Activated naive CD4-positive, alpha-beta T cell treated with anti-CD3 and anti-CD28 coated beads, Interleukin-2, amount 50 U/mL, for 72 hours (primary cell): ENCODE data around the gene SLC9A2. TPM values are rescaled to one million over a fixed set of nuclear protein-coding genes. Genes with fewer than 3 reads are reported as not detected.
A peak's percentile ranks its signal among the peaks of the same experiment; 100 is the strongest.

Experiments
- ATAC-seq, 2 donors: fragments of 150-1000 bp; cut with Tn5 transposase; 2 replicates each; pipeline ENCODE4 v1.10.0; 2021; ENCODE audit warnings: mild to moderate bottlenecking in 2 of 2, moderate library complexity in 2 of 2
- DNase-seq, 2 donors: peaks; one replicate each; pipeline ENCODE4 v3.0.0; 2021 to 2022; ENCODE audit warnings: low spot score in 2 of 2
- H3K27ac Mint-ChIP-seq, 2 donors: one replicate each; pipeline ENCODE4 v1.8.0; 2022; ENCODE audit warnings: mild to moderate bottlenecking in 2 of 2, mixed read lengths in 2 of 2
- H3K36me3 Mint-ChIP-seq, 2 donors: one replicate each; pipeline ENCODE4 v1.8.0; 2022; ENCODE audit warnings: mixed read lengths in 2 of 2
- H3K9me3 Mint-ChIP-seq, 2 donors: one replicate each; pipeline ENCODE4 v1.8.0; 2022; ENCODE audit warnings: mixed read lengths in 2 of 2
- total RNA-seq, 2 donors: library from RNA; stranded (reverse); gene quantifications; one replicate each; pipeline ENCODE4 v1.2.3, GENCODE V29; 2022

SLC9A2 gene
- total RNA-seq, 2 donors from 2014 or later, result 0.25 TPM; not detected in 1

GRCh38 chr2:102736110-102736409 is 116.7 kb downstream of the SLC9A2 start:
- ATAC-seq, result peak; percentile 23 to 27
- Mint-ChIP-seq H3K27ac (peak overlapping the region; percentile 89 to 96), H3K36me3 (no peaks in the 10 kb centered on the region), H3K9me3 (no peaks in the 10 kb centered on the region)
- no peak for DNase-seq

DNA sequence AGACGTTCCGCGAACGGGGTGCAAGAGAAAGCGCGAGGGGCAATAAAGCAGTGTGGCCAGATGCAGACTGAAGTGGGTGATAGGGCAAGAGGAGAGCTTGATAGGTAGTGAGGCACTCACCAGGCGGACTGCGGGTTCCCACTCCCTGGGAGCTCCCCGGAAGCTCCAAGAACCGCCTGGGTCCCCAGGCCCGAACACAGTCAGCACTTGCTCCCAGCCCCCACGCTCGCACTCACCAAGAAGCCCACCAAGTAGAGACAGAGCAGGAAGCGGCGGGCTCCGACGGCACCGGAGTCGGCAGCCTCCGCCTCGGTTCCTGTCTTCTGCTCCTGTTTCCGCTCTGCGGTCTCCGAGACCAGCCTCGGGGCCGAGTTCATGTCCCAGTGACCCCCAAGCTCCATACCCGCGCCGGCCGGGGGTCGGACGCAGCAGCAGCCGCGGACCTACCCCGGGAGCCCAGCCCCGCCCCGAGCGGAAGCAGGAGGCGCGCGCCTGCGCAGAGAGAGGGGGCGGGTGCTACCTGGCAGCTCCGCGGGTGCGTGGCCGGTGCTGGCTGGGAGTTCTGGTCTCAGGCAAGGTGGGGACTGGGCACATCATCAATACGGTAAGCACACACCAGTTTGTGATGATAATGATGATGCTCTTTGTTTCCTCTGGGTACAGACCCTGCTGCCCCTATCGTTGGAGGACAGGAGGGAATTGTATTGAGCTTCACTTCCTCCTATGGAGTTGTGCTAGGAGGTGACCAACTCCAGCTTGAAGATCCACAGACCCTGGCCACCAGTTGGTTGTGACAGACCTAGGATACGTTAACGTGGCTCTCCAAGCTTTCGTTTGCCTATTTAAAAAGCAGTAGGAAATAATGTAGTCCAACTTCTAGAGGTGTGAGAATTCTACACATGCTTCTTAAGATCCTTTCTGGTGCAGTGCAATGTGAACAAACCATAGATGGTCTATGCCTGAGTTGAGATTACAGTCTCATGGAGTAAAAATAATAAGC is 117.4 kb downstream of the SLC9A2 start:
- Mint-ChIP-seq H3K9me3 (peaks cover 0 to under 1% of the 10 kb centered on the region in 2 donors), H3K36me3 (no peaks in the 10 kb centered on the region), H3K27ac (peak overlapping the region; percentile 89 to 96)
- ATAC-seq (peak; percentile 97), DNase-seq (peak; percentile 87 to 90)

GRCh38 chr2:102737431-102737830 is 118.1 kb downstream of the SLC9A2 start:
- peak overlapping the region; percentile 41 to 89 for H3K27ac Mint-ChIP-seq
- no peaks in the 10 kb centered on the region for H3K36me3 Mint-ChIP-seq
- ATAC-seq, result no peak

GRCh38 chr2:102743259-102743658 is 123.9 kb downstream of the SLC9A2 start:
- no peaks in the 10 kb centered on the region for H3K36me3 Mint-ChIP-seq
- no peak overlapping the region for H3K27ac Mint-ChIP-seq
- no peak for ATAC-seq
- no peak for DNase-seq
- peaks cover 0 to 4% of the 10 kb centered on the region in 2 donors for H3K9me3 Mint-ChIP-seq

More at GRCh38 chr2:102737431-102737830, 118.1 kb downstream of the SLC9A2 start:
- peaks cover 0 to 4% of the 10 kb centered on the region in 2 donors for H3K9me3 Mint-ChIP-seq
- no peak for DNase-seq

DNA sequence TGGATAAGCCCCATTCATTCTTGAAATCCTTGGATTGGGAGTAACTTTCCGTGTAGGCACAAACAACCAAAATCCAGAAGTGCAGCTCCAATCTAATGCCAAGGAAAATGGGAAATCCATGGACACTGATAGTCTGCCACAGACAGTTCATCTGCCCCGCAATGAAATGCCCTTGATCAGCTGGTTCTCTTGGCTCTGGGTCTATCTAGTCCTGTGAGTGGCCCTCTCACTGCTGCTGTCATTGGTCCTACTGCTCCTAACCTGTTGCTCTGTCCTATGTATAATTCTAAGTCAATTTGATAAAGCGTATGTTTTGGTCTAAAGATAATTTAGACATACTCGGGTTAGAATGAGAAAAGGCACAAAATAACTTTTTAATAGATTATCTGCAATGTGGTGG is 128.8 kb downstream of the SLC9A2 start:
- H3K27ac Mint-ChIP-seq, result no peak overlapping the region

DNA sequence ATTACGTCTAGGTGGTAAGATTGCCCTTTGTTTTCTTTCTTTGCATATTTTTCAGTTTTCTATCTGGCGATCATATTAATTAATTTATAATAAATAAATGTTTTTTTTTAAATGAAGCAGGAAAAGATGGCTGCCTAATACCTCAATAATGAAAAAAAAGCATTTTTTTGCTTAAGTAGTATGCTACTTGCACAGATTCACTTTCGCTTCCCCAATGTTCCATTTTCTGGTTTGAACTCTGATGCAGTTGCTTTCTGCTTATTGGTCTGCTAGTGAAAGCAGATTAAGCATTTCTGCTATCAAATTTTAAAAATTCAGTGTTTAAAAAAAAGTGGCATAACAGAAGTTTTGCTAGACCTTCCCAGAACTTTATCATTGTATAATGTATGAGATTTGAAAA is 130.6 kb downstream of the SLC9A2 start:
- H3K9me3 Mint-ChIP-seq, result no peaks in the 10 kb centered on the region
- DNase-seq, result no peak
- ATAC-seq, result no peak
- H3K36me3 Mint-ChIP-seq, result no peaks in the 10 kb centered on the region
- H3K27ac Mint-ChIP-seq, result no peak overlapping the region

More for the DNA sequence above, 128.8 kb downstream of the SLC9A2 start:
- no peak for DNase-seq
- Mint-ChIP-seq H3K9me3 (no peaks in the 10 kb centered on the region), H3K36me3 (no peaks in the 10 kb centered on the region)
- no peak for ATAC-seq

GRCh38 chr2:102753563-102754159 is 134.3 kb downstream of the SLC9A2 start:
- Mint-ChIP-seq H3K27ac (no peak overlapping the region), H3K36me3 (peaks cover 0 to 6% of the 10 kb centered on the region in 2 donors), H3K9me3 (no peaks in the 10 kb centered on the region)
- DNase-seq (peak in 1 of 2 donors; percentile 19), ATAC-seq (peak in 1 of 2 donors; percentile 39)

GRCh38 chr2:102754456-102755145 is 135.2 kb downstream of the SLC9A2 start:
- no peak for DNase-seq
- no peaks in the 10 kb centered on the region for H3K9me3 Mint-ChIP-seq

GRCh38 chr2:102755284-102755683 is 135.9 kb downstream of the SLC9A2 start:
- DNase-seq (no peak), ATAC-seq (no peak)
- Mint-ChIP-seq H3K9me3 (no peaks in the 10 kb centered on the region), H3K36me3 (peaks cover 0 to 6% of the 10 kb centered on the region in 2 donors), H3K27ac (no peak overlapping the region)

More at GRCh38 chr2:102754456-102755145, 135.2 kb downstream of the SLC9A2 start:
- Mint-ChIP-seq H3K27ac (no peak overlapping the region), H3K36me3 (peaks cover 0 to 6% of the 10 kb centered on the region in 2 donors)
- ATAC-seq, result no peak

DNA sequence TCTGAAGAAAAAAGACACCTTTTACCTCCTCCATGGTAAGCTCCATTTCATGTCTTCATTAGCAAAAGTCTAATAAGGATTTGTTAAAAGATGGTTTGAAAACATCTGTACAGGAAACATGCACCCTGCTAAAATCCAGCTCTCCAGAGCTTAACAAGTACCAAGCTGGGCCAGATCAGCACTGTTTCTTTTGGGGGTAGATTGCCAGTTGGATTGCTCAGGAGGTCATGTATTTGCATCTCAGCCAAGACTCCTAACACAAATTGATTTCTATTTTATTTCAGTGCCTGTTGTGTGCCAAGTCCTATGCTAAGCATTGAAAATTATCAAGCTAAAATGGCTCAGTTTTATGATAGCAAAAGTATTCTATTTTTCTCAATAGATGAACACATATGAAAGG is 139.1 kb downstream of the SLC9A2 start:
- H3K27ac Mint-ChIP-seq, result no peak overlapping the region
- DNase-seq (no peak), ATAC-seq (no peak)
- H3K9me3 Mint-ChIP-seq, result no peaks in the 10 kb centered on the region
- peaks cover 0 to 6% of the 10 kb centered on the region in 2 donors for H3K36me3 Mint-ChIP-seq

Other genes with a start within 250 kb of the SLC9A2 start
- 1 to 10 TPM; 2.6 to 9.3 TPM for gene IL18RAP, start 196.4 kb upstream of the SLC9A2 start, total RNA-seq
- under 1 TPM; 0.07 to 0.23 TPM for gene SLC9A4, start 146.3 kb upstream of the SLC9A2 start, total RNA-seq
- gene TMEM182, start 142.5 kb downstream of the SLC9A2 start, total RNA-seq, result 1 to 10 TPM; 5.8 to 7.4 TPM